Measurements from ENCODE around the gene GALNT5.
"Not testable (repeated sequence)": the region's sequence is repeated elsewhere in the genome, so short reads cannot be mapped to it uniquely, and the experiment has no call there.

The GALNT5 gene

DNA sequence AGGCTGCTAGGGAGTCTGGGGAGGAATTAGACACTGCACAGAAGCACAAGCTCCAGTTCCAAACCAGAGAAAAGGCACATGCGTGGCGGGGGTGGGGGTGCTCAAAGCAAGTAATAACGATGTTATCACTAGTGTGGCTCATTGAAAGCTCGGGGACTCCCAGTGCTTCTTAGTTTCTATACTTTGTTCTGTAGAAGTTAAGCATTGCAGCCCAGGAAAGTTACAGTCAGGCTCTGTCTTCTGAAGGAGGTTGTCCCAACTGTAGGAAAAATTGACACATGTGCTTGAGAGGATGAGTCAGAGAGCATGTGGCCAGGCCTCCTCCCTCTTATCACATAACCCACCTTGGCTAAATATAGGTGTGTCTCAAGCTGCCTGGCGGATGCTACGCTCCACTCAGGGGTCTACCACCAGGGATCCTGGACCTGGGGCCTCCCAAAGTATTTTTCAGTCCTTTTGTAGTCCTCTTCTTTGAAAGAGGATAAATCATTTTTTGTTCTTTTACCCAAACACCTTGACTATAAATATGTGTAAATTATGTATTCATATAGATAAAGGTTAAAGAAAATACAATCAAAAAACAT, 3.8 kb downstream of the GALNT5 start:
- Mint-ChIP-seq H3K27ac (peak overlapping the region; percentile 80), H3K4me1 (ENCODE audit: low read depth) (peaks cover 45% of the 10 kb centered on the region), H3K27me3 (peaks cover 13% of the 10 kb centered on the region), H3K36me3 (ENCODE audit: low read depth) (no peaks in the 10 kb centered on the region), H3K9me3 (no peaks in the 10 kb centered on the region), H3K4me3 (peak overlapping the region; percentile 60)

DNA sequence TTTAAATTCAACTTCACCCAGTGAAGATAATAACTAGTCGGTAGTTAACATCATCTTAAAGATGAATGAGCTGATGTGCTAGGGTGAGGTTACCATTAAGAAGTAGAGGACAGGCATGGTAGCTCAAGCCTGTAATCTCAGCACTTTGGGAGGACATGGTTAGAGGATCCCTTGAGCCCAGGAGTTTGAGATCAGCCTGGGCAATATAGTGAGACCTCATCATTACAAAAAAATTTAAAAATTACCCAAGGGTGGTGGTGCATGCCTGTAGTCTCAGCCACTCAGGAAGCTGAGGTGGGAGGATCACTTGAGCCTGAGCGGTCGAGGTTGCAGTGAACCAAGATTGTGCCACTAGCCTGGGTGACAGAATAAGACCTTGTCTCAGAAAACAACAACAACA, 4.7 kb downstream of the GALNT5 start:
- peaks cover 13% of the 10 kb centered on the region for H3K27me3 Mint-ChIP-seq
- no peaks in the 10 kb centered on the region for H3K9me3 Mint-ChIP-seq
- H3K36me3 Mint-ChIP-seq (ENCODE audit: low read depth), result no peaks in the 10 kb centered on the region
- H3K4me1 Mint-ChIP-seq (ENCODE audit: low read depth), result peaks cover 37% of the 10 kb centered on the region
- H3K4me3 Mint-ChIP-seq, result no peak overlapping the region
- no peak overlapping the region for H3K27ac Mint-ChIP-seq

DNA sequence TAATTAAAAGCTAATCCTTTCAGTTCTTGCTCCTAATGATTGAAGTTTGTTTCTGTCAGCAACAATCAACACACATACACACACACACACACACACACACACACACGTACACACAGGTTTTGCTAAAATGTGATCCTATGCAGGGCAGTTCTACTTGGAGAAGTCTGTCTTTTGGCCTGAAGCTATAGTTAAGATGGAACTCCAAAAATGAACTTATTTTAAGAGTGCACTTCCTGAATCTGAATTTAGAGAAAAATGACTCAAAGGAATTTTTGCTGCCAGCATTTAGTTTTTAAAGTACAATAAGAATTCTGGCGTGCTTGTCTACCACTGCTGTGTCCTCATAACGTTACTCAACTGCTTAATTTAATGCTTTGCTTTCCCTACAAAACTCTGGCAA, 6.6 kb downstream of the GALNT5 start:
- Mint-ChIP-seq H3K27ac (no peak overlapping the region), H3K36me3 (ENCODE audit: low read depth) (no peaks in the 10 kb centered on the region), H3K4me3 (no peak overlapping the region), H3K4me1 (ENCODE audit: low read depth) (peaks cover 27% of the 10 kb centered on the region), H3K9me3 (no peaks in the 10 kb centered on the region), H3K27me3 (peaks cover 8% of the 10 kb centered on the region)

DNA sequence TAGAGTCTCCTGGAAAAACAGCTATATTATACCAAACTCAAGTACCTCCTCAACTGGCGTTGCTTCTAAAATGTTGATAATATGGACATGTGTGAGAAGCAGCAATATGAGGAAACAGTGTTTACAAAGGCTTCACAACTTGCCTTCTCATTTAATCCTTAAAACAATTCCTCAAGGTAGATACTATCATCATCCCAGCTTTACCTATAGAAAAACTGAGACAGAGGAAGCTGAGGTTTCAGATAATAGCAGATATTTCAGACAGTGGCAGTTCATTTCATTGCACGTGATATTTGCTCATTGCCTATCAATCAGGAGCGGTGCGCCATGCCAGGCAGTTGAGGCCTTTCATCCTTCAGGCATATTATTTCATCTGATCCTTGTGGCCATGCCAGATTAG, 8.3 kb downstream of the GALNT5 start:
- Mint-ChIP-seq H3K4me1 (ENCODE audit: low read depth) (peaks cover 21% of the 10 kb centered on the region), H3K4me3 (no peak overlapping the region), H3K36me3 (ENCODE audit: low read depth) (no peaks in the 10 kb centered on the region), H3K9me3 (no peaks in the 10 kb centered on the region), H3K27ac (no peak overlapping the region), H3K27me3 (peaks cover 8% of the 10 kb centered on the region)

DNA sequence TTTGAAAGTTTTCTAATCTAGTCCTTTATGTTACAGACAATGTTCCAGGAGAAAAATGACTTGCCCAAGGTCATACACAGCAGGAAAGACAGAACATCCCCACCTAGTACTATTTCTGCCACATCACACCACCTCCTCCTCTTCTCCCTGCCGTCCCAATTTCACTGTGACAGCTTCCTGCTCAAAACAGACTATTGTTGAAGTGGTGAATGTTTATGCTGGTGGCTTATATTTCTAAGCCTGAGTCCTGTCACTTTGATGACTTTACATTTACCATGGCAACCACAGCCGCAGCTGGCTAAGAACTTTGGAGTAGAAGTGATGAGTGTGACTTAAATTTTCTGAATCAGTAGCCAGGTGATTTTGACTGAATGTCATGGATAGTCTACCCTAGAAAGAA, 10.0 kb downstream of the GALNT5 start:
- Mint-ChIP-seq H3K4me1 (ENCODE audit: low read depth) (peaks cover 19% of the 10 kb centered on the region), H3K36me3 (ENCODE audit: low read depth) (no peaks in the 10 kb centered on the region), H3K27me3 (peaks cover 8% of the 10 kb centered on the region), H3K27ac (no peak overlapping the region), H3K9me3 (no peaks in the 10 kb centered on the region), H3K4me3 (no peak overlapping the region)

DNA sequence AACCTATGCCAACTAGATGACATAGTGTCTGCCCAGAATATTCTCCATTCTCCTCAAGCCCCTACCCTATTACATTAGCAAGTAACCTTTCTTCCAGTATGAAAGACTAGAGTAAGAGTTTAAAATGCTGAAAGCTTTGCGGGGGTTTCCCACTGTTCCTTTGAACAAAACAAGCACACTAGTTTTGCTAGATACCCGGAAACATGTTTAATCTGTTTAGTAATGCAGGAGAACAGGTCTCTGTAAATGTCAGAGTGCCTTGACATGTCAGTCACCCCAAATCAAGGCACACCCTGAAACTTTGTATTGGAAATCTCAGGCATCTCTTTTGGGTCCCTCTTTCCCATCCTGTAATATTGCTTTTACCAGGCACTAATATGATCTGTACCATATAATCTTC, 11.6 kb downstream of the GALNT5 start:
- Mint-ChIP-seq H3K36me3 (ENCODE audit: low read depth) (no peaks in the 10 kb centered on the region), H3K4me3 (no peak overlapping the region), H3K9me3 (no peaks in the 10 kb centered on the region), H3K27me3 (peaks cover 4% of the 10 kb centered on the region), H3K4me1 (ENCODE audit: low read depth) (peaks cover 15% of the 10 kb centered on the region), H3K27ac (no peak overlapping the region)

DNA sequence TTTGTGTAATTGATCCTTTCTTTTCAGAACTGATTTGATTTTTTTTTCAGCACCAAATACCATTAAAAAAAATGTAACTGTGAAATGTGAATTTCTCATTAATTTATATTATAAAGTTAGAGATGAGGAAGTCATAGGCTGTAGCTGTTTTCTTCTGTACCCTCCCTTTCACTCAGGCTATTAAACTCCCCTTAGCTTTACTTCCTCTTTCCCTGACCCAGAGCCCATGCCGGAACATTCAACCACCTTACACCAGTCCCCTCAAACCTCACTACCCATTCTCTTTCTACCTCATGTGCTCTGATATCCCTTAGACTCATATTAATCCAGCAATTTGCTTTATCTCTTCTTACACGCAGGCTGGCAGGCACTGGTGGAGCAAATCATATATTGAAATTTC, 12.4 kb downstream of the GALNT5 start:
- H3K9me3 Mint-ChIP-seq, result no peaks in the 10 kb centered on the region
- no peak overlapping the region for H3K4me3 Mint-ChIP-seq
- H3K36me3 Mint-ChIP-seq (ENCODE audit: low read depth), result no peaks in the 10 kb centered on the region
- peaks cover 15% of the 10 kb centered on the region for H3K4me1 Mint-ChIP-seq (ENCODE audit: low read depth)
- H3K27me3 Mint-ChIP-seq, result peaks cover 7% of the 10 kb centered on the region
- no peak overlapping the region for H3K27ac Mint-ChIP-seq

DNA sequence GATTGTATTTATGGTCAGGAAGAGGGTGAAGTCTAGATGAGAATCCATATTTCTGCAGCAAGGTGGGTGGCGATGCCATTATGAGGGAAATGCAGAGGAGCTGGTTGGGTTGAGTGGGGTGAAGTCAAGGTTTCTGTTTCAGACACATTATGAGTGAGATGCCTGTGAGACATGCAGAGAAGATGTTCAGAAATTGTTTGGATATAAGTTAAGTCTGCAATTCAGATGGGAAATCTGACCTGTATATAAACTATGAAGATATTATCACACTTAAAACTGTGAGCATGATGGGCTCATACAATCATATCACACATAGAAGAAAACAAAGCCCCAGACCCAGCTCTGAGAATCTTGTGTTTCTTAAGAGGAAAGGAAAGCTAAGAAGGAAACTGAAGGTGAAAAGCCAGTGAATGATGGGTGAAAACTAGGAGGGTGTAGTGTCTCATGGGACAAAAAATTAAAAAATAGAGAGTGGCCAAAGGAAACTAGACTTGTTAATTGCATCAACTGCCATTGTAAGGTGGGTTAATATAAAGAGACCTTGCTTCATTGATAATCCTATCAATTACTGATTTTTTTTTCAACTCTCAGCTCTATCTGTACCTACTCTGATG, 14.2 kb downstream of the GALNT5 start:
- no peak overlapping the region for H3K27ac Mint-ChIP-seq
- peaks cover 15% of the 10 kb centered on the region for H3K4me1 Mint-ChIP-seq (ENCODE audit: low read depth)
- H3K4me3 Mint-ChIP-seq, result no peak overlapping the region
- H3K36me3 Mint-ChIP-seq (ENCODE audit: low read depth), result no peaks in the 10 kb centered on the region
- H3K9me3 Mint-ChIP-seq, result no peaks in the 10 kb centered on the region
- H3K27me3 Mint-ChIP-seq, result peaks cover 12% of the 10 kb centered on the region

DNA sequence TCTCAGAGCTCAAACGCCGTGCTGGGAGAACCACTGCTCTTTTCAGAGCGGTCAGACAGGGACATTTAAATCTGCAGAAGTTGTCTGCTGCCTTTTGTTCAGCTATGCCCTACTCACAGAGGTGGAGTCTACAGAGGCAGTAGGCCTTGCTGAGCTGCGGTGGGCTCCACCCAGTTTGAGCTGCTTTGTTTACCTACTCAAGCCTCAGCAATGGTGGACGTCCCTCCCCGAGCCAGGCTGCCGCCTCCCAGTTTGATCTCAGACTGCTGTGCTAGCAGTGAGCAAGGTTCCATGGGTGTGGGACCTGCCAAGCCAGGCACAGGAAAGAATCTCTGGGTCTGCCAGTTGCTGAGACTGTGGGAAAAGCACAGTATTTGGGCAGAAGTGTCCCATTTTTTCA, 21.8 kb downstream of the GALNT5 start:
- H3K27ac Mint-ChIP-seq, result not testable (repeated sequence)

DNA sequence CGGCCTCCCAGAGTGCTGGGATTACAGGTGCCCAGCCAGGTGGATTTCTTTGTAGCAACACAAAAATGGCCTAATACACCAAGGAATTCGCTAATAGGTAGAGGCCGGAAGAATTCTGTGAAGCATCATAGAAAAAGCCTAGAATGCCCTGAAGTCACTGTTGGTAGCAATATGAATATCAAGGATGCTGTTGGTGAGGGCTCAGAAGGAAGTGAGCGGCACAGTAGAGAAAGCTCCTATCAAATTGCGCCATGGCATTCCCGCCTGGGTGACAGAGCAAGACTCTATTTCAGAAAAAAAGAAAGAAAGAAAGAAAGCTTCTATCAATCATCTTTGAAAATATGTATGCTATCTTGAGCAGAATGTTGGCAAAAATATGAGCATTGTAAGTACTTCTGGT, 23.8 kb downstream of the GALNT5 start:
- Mint-ChIP-seq H3K27me3 (peaks cover 32% of the 10 kb centered on the region), H3K4me3 (no peak overlapping the region), H3K36me3 (ENCODE audit: low read depth) (no peaks in the 10 kb centered on the region), H3K27ac (no peak overlapping the region), H3K9me3 (no peaks in the 10 kb centered on the region), H3K4me1 (ENCODE audit: low read depth) (no peaks in the 10 kb centered on the region)

More for the DNA sequence above, 21.8 kb downstream of the GALNT5 start:
- not testable (repeated sequence) for H3K4me1 Mint-ChIP-seq (ENCODE audit: low read depth); H3K9me3 Mint-ChIP-seq; H3K36me3 Mint-ChIP-seq (ENCODE audit: low read depth); H3K4me3 Mint-ChIP-seq
- H3K27me3 Mint-ChIP-seq, result peaks cover 39% of the 10 kb centered on the region

DNA sequence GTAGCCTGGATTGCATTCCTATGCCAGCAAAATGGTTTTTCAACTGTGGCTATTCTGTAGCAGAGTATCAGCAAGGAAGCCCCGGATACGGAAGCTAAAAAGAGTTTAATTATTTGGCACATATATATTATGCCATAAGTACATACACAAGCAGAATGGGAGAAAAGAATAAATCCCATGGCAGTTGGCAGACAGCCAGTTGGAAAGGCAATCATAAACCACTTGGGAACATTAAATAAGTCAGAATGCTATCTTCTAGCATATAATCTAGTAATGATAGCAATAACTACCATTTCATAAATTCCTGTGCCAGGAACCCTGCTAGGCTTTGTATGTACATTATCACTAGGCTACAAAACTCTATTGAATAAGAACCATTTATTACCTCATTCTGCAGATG, 26.0 kb downstream of the GALNT5 start:
- Mint-ChIP-seq H3K27me3 (peaks cover 23% of the 10 kb centered on the region), H3K27ac (no peak overlapping the region), H3K9me3 (no peaks in the 10 kb centered on the region), H3K4me3 (no peak overlapping the region), H3K4me1 (ENCODE audit: low read depth) (no peaks in the 10 kb centered on the region), H3K36me3 (ENCODE audit: low read depth) (no peaks in the 10 kb centered on the region)

DNA sequence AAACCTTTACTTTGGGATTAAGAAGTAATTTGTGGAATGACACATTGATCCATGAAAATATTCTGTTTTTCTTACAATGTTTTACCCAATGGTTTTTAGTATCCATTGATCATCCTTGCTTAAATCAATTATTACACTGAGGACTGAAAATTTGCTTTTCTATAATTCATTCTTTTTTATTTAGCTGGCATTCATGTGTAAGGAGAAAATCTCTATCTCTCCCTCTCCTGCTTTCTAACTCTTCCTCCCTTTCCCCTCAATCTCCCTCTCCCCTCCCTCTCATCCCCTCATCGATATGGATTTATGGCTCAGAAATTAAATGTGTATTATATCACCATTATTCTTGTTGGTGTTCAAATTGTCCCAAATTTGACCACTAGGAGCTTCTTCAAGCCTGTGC, 29.7 kb downstream of the GALNT5 start:
- H3K4me3 Mint-ChIP-seq, result no peak overlapping the region
- H3K27ac Mint-ChIP-seq, result no peak overlapping the region
- no peaks in the 10 kb centered on the region for H3K9me3 Mint-ChIP-seq
- H3K27me3 Mint-ChIP-seq, result peaks cover 4% of the 10 kb centered on the region
- H3K4me1 Mint-ChIP-seq (ENCODE audit: low read depth), result no peaks in the 10 kb centered on the region
- no peaks in the 10 kb centered on the region for H3K36me3 Mint-ChIP-seq (ENCODE audit: low read depth)

DNA sequence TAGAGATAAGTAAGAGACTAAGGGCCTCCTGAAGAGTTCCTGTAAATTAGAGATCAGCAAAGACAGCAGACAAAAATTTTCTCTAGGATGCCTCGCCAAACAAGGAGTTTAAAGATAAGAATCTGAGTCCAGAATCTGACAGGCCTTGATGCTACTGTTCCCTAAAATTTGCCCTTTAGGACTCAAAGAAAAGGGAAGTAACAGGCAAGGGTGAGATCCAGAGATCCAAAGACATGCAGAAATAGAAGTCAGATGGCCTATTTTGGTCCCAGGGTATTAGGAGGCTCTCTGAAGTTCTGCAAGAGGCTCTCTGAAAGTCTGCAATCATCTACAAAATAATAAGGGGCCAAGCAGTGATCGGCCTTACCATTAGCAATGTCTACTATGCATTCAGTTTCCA, 33.0 kb downstream of the GALNT5 start:
- no peaks in the 10 kb centered on the region for H3K27me3 Mint-ChIP-seq
- no peak overlapping the region for H3K27ac Mint-ChIP-seq
- H3K4me3 Mint-ChIP-seq, result no peak overlapping the region
- no peaks in the 10 kb centered on the region for H3K9me3 Mint-ChIP-seq
- H3K36me3 Mint-ChIP-seq (ENCODE audit: low read depth), result no peaks in the 10 kb centered on the region
- no peaks in the 10 kb centered on the region for H3K4me1 Mint-ChIP-seq (ENCODE audit: low read depth)

DNA sequence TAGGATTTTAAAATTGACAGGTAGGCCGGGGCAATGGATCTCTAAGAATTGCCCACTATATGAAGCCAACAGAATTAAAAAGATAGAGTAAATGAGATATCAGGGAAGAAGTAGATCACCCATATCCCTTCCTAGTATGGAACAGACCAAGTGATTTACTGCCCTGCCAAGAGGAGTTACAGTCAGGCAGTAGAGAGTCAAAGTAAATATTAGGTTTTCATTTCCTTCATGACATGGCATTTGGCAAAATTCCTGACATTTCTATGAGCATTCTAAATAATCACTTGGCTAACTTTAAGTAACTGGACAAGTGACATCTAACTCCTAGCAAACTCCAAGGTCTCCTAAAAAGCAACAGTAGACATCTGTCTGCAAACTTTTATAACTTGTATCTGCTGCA, 33.5 kb downstream of the GALNT5 start:
- Mint-ChIP-seq H3K27ac (no peak overlapping the region), H3K27me3 (no peaks in the 10 kb centered on the region), H3K9me3 (no peaks in the 10 kb centered on the region), H3K36me3 (ENCODE audit: low read depth) (no peaks in the 10 kb centered on the region), H3K4me3 (no peak overlapping the region), H3K4me1 (ENCODE audit: low read depth) (no peaks in the 10 kb centered on the region)

DNA sequence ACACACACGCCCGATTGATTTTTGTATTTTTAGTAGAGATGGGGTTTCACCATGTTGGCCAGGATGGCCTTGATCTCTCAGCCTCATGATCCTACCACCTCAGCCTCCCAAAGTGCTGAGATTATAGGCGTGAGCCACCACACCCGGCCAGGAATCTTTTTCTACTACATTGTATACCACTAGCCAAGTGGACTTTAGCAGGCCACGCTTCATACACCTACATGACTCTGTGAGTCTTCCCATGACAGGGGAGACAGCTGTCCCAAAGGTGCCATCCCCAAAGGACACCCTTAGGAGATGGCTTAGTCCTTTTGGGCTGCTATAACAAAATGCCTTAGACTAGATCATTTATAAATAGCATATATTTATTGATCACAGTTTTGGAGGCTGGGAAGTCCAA, 35.3 kb downstream of the GALNT5 start:
- H3K4me1 Mint-ChIP-seq (ENCODE audit: low read depth), result no peaks in the 10 kb centered on the region
- no peaks in the 10 kb centered on the region for H3K36me3 Mint-ChIP-seq (ENCODE audit: low read depth)

DNA sequence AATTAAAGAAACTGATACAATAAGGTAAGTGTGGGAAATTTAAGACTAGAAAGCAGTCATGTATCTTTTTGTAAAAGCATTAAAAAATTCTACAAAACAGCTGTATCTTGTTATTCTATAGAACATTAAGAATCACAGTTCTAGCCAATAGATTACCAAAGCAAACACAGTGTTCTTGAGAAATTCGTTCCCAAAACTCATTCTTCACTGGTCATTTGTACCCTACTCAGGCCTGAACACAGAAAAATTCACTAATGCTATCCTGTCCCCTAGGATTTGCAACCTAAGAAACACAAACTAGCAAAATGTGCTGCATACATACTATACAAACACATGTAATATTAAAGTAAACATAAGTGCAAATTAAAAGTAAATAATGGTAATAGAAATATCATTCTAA, 39.0 kb downstream of the GALNT5 start:
- Mint-ChIP-seq H3K4me3 (no peak overlapping the region), H3K9me3 (no peaks in the 10 kb centered on the region), H3K27me3 (peaks cover 5% of the 10 kb centered on the region), H3K4me1 (ENCODE audit: low read depth) (no peaks in the 10 kb centered on the region), H3K27ac (no peak overlapping the region), H3K36me3 (ENCODE audit: low read depth) (no peaks in the 10 kb centered on the region)

More for the DNA sequence above, 35.3 kb downstream of the GALNT5 start:
- Mint-ChIP-seq H3K27ac (no peak overlapping the region), H3K9me3 (no peaks in the 10 kb centered on the region), H3K4me3 (no peak overlapping the region), H3K27me3 (no peaks in the 10 kb centered on the region)
